Measurements from ENCODE around the gene MRPS10. TPM values are rescaled to one million over a fixed set of nuclear protein-coding genes. Genes with fewer than 3 reads are reported as not detected.

The MRPS10 gene
- total RNA-seq, 1 experiment from 2014 or later, result 62.1 TPM

- Histone ChIP-seq H3K79me2 (ENCODE audit: insufficient read depth, low read length) (no peaks in the 10 kb centered on the region), H3K4me1 (ENCODE audit: control insufficient read depth in 1 of 2, insufficient read depth in 2 of 2, low read length in 2 of 2) (peaks cover 8 to 20% of the 10 kb centered on the region in 2 experiments; a peak in 3 of 4 replicates), H3K27me3 (ENCODE audit: insufficient read depth, low read length) (no peaks in the 10 kb centered on the region), H3K9me2 (ENCODE audit: insufficient read depth) (no peaks in the 10 kb centered on the region), H3K27ac (ENCODE audit: low read depth, low read length) (no peak overlapping the region), H4K20me1 (ENCODE audit: insufficient read depth) (no peaks in the 10 kb centered on the region), H3K9ac (ENCODE audit: low read length) (no peak overlapping the region), H3K4me3 (replicated peaks in 1 of 2; ENCODE audit: low read depth in 1 of 2, low read length in 2 of 2) (no peak overlapping the region), H2AFZ (ENCODE audit: low read depth, low read length, poor library complexity, severe bottlenecking) (no peak overlapping the region), H3K36me3 (ENCODE audit: control insufficient read depth in 1 of 2, insufficient read depth in 2 of 2, low read length in 2 of 2) (no peaks in the 10 kb centered on the region), H3K4me2 (ENCODE audit: low read length) (no peak overlapping the region), H3K9me3 (ENCODE audit: control insufficient read depth in 1 of 2, insufficient read depth in 1 of 2, low read depth in 1 of 2, low read length in 2 of 2) (no peaks in the 10 kb centered on the region)
- no TSS peak for BruUV-seq (replicated peaks)
- ChIA-PET RAD21 (ENCODE audit: low non-redundant PET in 1 of 2, low total read pairs in 2 of 2, uncharacterized antibody in 2 of 2, unreplicated experiment in 2 of 2) (interaction anchor here in 1 of 2 experiments (0.6 kb wide), 1 partner anchor 161 kb away, joined by 4 read pairs; no protein-coding TSS in a partner anchor), POLR2A (no interaction called here), CTCF (interaction anchor here (1.7 kb wide), 1 partner anchor 283 kb away, joined by 8 read pairs; no protein-coding TSS in a partner anchor)
- DNase-seq (ENCODE audit: low read depth, low spot score) (no peak), ATAC-seq (no peak)
- intact Hi-C loops (cut with micrococcal nuclease), result loop anchor here (5.0 kb wide), 2 partner anchors 188 to 268 kb away; partner anchors contain the start of gene TRERF1
- TF ChIP-seq RAD21 (IDR thresholded peaks at IDR 0.05; ENCODE audit: low read depth) (no peak), POLR2A (IDR thresholded peaks at IDR 0.05; ENCODE audit: borderline replicate concordance, extremely low read depth, insufficient read depth, insufficient read length) (no peak), TCF7L2 (IDR thresholded peaks at IDR 0.05; ENCODE audit: borderline replicate concordance, extremely low read depth, insufficient read depth, insufficient read length) (no peak), POLR2AphosphoS5 (IDR thresholded peaks at IDR 0.05; ENCODE audit: low read depth, low read length) (no peak), CEBPB (IDR thresholded peaks at IDR 0.05; ENCODE audit: low read depth) (no peak), EZH2phosphoT487 (IDR thresholded peaks at IDR 0.05; ENCODE audit: borderline replicate concordance) (no peak), REST (IDR thresholded peaks at IDR 0.05; ENCODE audit: low read depth) (no peak), ELF1 (IDR thresholded peaks at IDR 0.05; ENCODE audit: borderline replicate concordance, low read depth) (no peak), ZNF274 (IDR thresholded peaks at IDR 0.05; ENCODE audit: low read depth, low read length) (no peak), CBX3 (IDR thresholded peaks at IDR 0.05; ENCODE audit: low read depth) (no peak), ATF3 (IDR thresholded peaks at IDR 0.05) (no peak), SIN3A (IDR thresholded peaks at IDR 0.05; ENCODE audit: low read depth) (no peak), SP1 (IDR thresholded peaks at IDR 0.05; ENCODE audit: low read depth) (no peak)
Measured at GRCh38 chr6:42264162-42264851, 46.6 kb upstream of the MRPS10 start.
